ENCODE measurements around the gene PSTPIP2. TPM values are rescaled to one million over a fixed set of nuclear protein-coding genes. Genes with fewer than 3 reads are reported as not detected.
"Not testable (repeated sequence)": the region's sequence is repeated elsewhere in the genome, so short reads cannot be mapped to it uniquely, and the experiment has no call there.

The PSTPIP2 gene
- total RNA-seq, 1 donor from 2014 or later, result 0.60 TPM

DNA sequence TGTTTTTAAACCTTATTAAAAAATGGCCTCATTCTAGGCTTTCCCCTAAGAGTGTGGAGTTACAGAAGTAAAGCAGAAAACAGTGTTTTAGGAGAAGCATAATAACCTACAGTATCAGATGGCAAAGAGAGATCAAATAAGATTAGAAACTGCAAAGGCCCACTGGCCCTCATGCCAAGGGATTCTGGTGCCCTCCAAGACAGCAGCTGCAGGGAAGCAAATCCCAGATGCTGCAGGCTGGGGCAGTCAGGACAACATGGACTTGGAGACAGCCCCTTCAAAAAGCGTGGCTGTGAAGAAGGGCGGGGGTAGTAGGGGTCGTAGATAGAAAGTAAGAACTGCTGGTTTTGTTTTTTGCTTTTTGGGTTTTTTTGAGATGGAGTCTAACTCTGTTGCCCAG is 76.6 kb downstream of the PSTPIP2 start:
- TF ChIP-seq, protein P1, sequence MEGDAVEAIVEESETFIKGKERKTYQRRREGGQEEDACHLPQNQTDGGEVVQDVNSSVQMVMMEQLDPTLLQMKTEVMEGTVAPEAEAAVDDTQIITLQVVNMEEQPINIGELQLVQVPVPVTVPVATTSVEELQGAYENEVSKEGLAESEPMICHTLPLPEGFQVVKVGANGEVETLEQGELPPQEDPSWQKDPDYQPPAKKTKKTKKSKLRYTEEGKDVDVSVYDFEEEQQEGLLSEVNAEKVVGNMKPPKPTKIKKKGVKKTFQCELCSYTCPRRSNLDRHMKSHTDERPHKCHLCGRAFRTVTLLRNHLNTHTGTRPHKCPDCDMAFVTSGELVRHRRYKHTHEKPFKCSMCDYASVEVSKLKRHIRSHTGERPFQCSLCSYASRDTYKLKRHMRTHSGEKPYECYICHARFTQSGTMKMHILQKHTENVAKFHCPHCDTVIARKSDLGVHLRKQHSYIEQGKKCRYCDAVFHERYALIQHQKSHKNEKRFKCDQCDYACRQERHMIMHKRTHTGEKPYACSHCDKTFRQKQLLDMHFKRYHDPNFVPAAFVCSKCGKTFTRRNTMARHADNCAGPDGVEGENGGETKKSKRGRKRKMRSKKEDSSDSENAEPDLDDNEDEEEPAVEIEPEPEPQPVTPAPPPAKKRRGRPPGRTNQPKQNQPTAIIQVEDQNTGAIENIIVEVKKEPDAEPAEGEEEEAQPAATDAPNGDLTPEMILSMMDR (IDR thresholded peaks at IDR 0.05), result no peak
- no peaks in the 10 kb centered on the region for H3K36me3 Mint-ChIP-seq (ENCODE audit: low read depth)
- peaks cover 3% of the 10 kb centered on the region for H3K4me1 Mint-ChIP-seq
- H3K9me3 Mint-ChIP-seq, result no peaks in the 10 kb centered on the region
- H3K27ac Mint-ChIP-seq, result no peak overlapping the region
- ChIA-PET CTCF (no interaction called here), POLR2A (no interaction called here)
- ATAC-seq (ENCODE audit: low read depth), result no peak
- intact Hi-C loops (cut with micrococcal nuclease), result no loop called here
- no peaks in the 10 kb centered on the region for H3K27me3 Mint-ChIP-seq
- no peak overlapping the region for H3K4me3 Mint-ChIP-seq
- DNase-seq, result no peak

DNA sequence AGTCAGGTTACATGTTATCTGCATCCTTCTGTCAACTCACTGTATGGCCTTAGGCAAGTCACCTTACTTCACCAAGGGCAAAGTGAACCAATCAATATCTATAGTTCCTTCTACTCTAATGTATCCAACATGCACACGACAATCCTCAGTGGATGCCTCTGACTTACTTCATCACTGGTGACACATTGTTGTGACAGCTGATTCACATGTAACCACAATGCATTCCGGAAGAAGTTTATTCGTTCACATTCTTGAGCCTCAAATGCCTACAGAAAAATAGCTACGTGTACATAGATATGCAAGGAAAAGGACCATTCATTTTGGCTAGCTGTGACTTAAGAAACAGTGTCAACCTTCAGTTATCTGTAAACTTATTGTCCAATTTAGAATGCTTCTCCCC is 78.6 kb downstream of the PSTPIP2 start:
- Mint-ChIP-seq H3K27ac (no peak overlapping the region), H3K36me3 (ENCODE audit: low read depth) (no peaks in the 10 kb centered on the region), H3K4me1 (peaks cover 3% of the 10 kb centered on the region), H3K9me3 (peaks cover 3% of the 10 kb centered on the region), H3K27me3 (peaks cover 2% of the 10 kb centered on the region), H3K4me3 (no peak overlapping the region)
- TF ChIP-seq, protein P1 (IDR thresholded peaks at IDR 0.05), result no peak
- ChIA-PET POLR2A (no interaction called here), CTCF (no interaction called here)
- intact Hi-C loops (cut with micrococcal nuclease), result no loop called here
- ATAC-seq (ENCODE audit: low read depth), result no peak
- DNase-seq, result no peak

DNA sequence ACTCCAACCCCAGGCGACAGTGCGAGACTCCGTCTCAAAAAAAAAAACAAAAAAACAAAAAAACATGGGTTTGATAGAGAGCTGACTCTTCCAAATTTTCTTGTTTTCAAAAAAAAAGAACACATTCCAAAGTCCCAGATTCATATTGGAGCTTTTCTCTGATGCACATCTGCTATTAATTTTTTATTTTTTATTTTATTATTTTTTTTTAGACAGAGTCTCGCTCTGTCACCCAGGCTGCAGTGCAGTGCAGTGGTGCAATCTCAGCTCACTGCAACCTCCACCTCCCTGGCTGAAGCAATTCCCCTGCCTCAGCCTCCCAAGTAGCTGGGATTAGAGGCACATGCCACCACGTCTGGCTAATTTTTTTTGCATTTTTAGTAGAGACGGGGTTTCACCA is 79.5 kb downstream of the PSTPIP2 start:
- not testable (repeated sequence) for H3K4me3 Mint-ChIP-seq

DNA sequence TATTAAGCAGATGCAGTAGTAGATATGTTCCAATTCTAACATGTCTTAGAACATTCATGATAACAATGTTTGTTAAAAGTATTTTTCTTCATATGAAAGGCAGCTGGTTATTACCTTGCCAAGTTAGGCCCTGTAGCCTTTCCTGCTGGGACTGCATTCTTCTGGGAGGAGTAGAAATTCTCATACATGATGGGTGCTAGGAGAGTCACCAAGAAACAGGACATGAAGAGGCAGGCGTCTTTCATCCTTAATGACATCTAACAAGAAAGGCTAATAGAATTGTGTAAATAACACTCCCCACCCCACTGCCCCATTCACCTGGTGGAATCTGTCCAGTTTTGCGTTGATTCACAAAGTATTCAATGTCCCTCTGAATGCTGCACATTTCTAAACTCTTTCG is 80.3 kb downstream of the PSTPIP2 start:
- Mint-ChIP-seq H3K9me3 (peaks cover 3% of the 10 kb centered on the region), H3K27ac (no peak overlapping the region), H3K4me1 (no peaks in the 10 kb centered on the region), H3K36me3 (ENCODE audit: low read depth) (no peaks in the 10 kb centered on the region), H3K4me3 (no peak overlapping the region), H3K27me3 (peaks cover 2% of the 10 kb centered on the region)
- ChIA-PET POLR2A (no interaction called here), CTCF (no interaction called here)
- ATAC-seq (ENCODE audit: low read depth) (no peak), DNase-seq (no peak)
- TF ChIP-seq, protein P1 (IDR thresholded peaks at IDR 0.05), result no peak
- intact Hi-C loops (cut with micrococcal nuclease), result no loop called here

More for the DNA sequence above, 79.5 kb downstream of the PSTPIP2 start:
- H3K27me3 Mint-ChIP-seq; CTCF ChIA-PET; POLR2A ChIA-PET; DNase-seq; H3K36me3 Mint-ChIP-seq (ENCODE audit: low read depth); intact Hi-C loops (cut with micrococcal nuclease); H3K27ac Mint-ChIP-seq; ATAC-seq (ENCODE audit: low read depth); H3K4me1 Mint-ChIP-seq; H3K9me3 Mint-ChIP-seq: not testable (repeated sequence)

DNA sequence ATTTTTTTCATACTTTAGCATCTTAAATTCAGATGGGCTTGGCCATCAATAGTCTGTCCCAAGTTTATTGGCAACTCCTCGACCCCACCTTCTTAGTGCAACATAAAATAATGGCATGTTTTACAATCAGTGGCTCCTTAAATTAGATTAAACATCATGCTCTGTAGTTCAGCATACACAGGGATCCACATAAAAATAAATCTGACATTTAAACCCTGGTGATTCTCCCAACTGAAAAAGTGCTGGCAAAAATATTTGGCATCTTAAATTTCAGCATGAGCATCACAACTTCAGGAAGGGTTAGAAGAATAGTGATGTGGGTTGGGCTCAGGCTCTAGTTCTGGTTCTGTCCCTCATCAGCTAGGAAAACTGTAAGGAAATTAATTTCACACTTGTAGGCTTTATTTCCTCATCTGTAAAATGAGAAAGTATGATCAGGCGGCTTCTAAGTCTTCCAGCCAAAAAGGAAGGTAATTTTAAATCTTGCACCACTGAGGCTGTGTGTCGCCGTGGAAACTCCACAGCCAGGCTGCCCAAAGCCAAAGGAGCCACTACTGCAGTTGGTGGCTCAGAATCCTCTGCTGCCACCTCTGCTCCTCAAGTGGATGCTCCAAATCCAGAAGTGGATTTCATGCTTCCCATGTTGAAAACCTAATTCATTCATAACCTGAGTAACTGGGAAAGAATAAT is 87.4 kb downstream of the PSTPIP2 start:
- CTCF ChIA-PET, result no interaction called here
- Mint-ChIP-seq H3K4me3 (no peak overlapping the region), H3K4me1 (no peaks in the 10 kb centered on the region), H3K27me3 (peaks cover 2% of the 10 kb centered on the region), H3K9me3 (peaks cover 3% of the 10 kb centered on the region), H3K36me3 (ENCODE audit: low read depth) (no peaks in the 10 kb centered on the region), H3K27ac (no peak overlapping the region)
- ATAC-seq (ENCODE audit: low read depth) (no peak), DNase-seq (no peak)
- intact Hi-C loops (cut with micrococcal nuclease), result no loop called here
- POLR2A ChIA-PET, result no interaction called here
- TF ChIP-seq, protein P1 (IDR thresholded peaks at IDR 0.05), result no peak

DNA sequence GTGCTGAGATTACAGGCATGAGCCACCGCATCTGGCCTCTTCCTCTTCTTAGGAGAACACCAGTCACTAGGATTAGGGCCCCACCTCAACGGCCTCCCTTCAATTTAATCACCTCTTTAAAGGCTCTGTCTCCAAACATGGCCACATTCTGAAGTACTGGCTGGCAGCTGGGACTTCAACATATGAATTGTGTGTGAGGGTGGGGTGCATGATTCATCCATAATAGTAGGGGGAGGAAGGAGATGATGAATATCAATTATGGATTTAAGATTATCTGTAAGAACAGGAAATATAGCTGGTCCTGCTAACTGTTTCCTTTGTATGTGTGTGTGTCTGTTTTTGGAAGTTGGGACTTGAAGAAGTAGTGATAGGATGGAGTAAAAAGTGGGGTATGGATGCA is 90.2 kb downstream of the PSTPIP2 start:
- no peaks in the 10 kb centered on the region for H3K4me1 Mint-ChIP-seq
- H3K9me3 Mint-ChIP-seq, result no peaks in the 10 kb centered on the region
- intact Hi-C loops (cut with micrococcal nuclease), result no loop called here
- H3K4me3 Mint-ChIP-seq, result no peak overlapping the region
- DNase-seq (no peak), ATAC-seq (ENCODE audit: low read depth) (no peak)
- H3K36me3 Mint-ChIP-seq (ENCODE audit: low read depth), result no peaks in the 10 kb centered on the region
- H3K27ac Mint-ChIP-seq, result no peak overlapping the region
- POLR2A ChIA-PET, result no interaction called here
- H3K27me3 Mint-ChIP-seq, result no peaks in the 10 kb centered on the region
- TF ChIP-seq, protein P1 (IDR thresholded peaks at IDR 0.05), result no peak
- CTCF ChIA-PET, result no interaction called here
